ENCODE results near the gene CUL9.

CUL9 gene

DNA sequence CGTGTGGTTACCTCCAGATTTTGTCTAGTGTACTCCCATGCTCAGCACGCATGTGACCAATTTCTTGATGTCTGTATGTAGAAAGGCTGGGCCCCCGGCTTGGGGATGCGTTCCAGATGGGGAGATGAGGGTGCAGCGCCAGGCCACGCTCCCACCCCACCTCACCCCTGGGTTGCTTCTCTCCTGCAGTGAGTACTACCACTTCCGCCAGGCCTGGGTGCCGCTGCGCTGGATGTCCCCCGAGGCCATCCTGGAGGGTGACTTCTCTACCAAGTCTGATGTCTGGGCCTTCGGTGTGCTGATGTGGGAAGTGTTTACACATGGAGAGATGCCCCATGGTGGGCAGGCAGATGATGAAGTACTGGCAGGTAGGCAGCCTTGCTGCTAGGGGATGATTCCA is 22.4 kb upstream of the CUL9 start:
- Histone ChIP-seq H3K4me1 (ENCODE audit: insufficient read depth, low read length) (no peaks in the 10 kb centered on the region), H3K9me3 (ENCODE audit: control insufficient read depth, insufficient read depth, low read length) (no peaks in the 10 kb centered on the region), H3K36me3 (ENCODE audit: insufficient read depth, low read length) (0 out of 2 replicates have a peak, but pooled peaks cover 6% of the 10 kb centered on the region), H3K9ac (ENCODE audit: low read depth, low read length) (no peak overlapping the region)

DNA sequence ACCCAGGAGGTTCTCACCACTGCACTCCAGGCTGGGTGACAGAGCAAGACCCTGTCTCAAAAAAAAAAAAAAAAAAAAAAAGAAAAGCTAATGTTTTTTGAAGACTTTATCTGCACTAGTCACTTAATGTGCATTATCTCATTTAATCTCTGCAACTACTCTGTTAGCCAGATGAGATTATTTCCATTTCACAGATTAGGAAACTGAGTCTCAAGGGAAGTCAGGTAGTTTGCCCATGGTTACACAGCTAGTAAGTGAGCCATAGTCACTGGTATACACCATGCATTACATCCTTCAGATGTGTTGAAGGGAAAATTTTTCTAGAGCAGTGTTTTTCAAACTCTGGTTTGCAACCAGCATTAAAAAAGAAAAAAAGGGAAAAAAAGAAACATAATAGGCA is 18.1 kb upstream of the CUL9 start:
- H3K36me3 ChIP-seq (ENCODE audit: insufficient read depth, low read length) = 0 out of 2 replicates have a peak, but pooled peaks cover 6% of the 10 kb centered on the region
- no peaks in the 10 kb centered on the region for H3K9me3 ChIP-seq (ENCODE audit: control insufficient read depth, insufficient read depth, low read length)
- H3K9ac ChIP-seq (ENCODE audit: low read depth, low read length) = no peak overlapping the region
- no peaks in the 10 kb centered on the region for H3K4me1 ChIP-seq (ENCODE audit: insufficient read depth, low read length)

DNA sequence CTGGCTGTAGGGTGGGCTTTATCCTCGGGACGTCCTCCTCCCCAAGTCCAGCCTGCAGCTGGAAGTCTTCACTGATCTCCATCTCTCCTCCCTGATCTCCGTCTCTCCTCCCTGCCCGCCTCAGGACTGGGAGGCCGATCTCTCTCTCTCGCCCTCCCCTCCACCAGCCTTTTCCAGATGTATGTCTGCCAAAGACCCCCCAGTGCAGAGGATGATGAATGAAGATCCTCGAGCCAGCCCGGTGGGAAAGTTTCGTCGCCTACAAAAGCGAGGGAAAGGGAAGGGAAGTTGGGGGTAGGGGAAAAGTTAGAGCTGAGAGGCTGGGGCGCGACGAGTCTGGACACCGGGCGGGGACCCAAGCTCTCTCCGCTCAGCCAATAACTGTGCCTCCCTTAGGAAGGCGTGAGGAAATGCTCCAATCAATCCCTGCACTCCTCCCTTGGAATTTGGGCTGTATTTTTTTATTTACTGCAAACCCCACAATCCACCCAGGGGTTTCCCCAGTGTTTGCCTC is 11.5 kb upstream of the CUL9 start:
- H3K9ac ChIP-seq (ENCODE audit: low read depth, low read length) = peak overlapping the region; percentile 66
- H3K9me3 ChIP-seq (ENCODE audit: control insufficient read depth, insufficient read depth, low read length) = no peaks in the 10 kb centered on the region
- H3K4me1 ChIP-seq (ENCODE audit: insufficient read depth, low read length) = peaks cover 16% of the 10 kb centered on the region
- peaks cover 1% of the 10 kb centered on the region; the same call in 1 of the 2 replicates for H3K36me3 ChIP-seq (ENCODE audit: insufficient read depth, low read length)

DNA sequence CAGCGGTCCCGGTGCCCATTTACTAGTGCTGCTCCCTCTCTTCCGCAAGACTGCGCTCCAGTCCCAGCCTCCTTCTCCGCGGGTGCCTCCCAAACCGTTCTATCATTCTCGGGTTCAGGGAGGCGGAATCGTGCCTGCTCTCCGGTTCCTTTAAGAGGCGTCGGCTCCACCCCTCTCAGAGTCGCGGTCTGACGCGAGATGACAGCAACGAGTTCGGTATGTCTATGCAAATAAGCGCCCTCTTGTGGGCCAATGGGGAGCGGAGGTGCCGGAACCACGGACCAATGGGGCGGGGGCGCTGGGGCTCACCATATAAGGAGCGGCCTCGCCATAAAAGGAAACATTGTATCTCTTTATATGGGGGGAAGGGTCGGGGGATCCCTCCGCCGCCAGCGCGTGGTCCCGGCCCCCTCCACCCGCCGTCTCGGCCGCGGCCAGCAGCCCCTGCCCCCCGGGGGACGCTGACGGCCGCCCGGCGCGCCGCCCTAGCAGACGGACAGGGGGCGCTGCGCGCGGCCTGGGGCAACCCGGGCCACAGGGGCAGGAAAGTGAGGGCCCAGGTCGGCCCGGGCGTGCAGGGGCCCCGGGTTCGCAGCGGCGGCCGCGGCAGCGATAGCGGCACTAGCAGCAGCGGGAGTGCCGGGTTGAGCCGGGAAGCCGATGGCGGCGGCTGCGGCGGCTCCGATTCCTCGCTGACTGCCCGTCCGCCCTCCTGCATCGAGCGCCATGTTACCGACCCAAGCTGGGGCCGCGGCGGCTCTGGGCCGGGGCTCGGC is 10.9 kb upstream of the CUL9 start, which contains the start of gene SRF:
TSS of gene SRF (plus strand) at position 339 of the 776 bp plus-strand sequence. CDS start at position 727, 388 bp downstream.
- Histone ChIP-seq H3K36me3 (ENCODE audit: insufficient read depth, low read length) (peaks cover 3% of the 10 kb centered on the region), H3K9me3 (ENCODE audit: control insufficient read depth, insufficient read depth, low read length) (no peaks in the 10 kb centered on the region), H3K9ac (ENCODE audit: low read depth, low read length) (peak within 1 kb of the TSS; percentile 66), H3K4me1 (ENCODE audit: insufficient read depth, low read length) (peaks cover 16% of the 10 kb centered on the region)

DNA sequence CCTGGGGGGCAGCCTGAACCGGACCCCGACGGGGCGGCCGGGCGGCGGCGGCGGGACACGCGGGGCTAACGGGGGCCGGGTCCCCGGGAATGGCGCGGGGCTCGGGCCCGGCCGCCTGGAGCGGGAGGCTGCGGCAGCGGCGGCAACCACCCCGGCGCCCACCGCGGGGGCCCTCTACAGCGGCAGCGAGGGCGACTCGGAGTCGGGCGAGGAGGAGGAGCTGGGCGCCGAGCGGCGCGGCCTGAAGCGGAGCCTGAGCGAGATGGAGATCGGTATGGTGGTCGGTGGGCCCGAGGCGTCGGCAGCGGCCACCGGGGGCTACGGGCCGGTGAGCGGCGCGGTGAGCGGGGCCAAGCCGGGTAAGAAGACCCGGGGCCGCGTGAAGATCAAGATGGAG is 10.3 kb upstream of the CUL9 start:
- peak overlapping the region; percentile 66 for H3K9ac ChIP-seq (ENCODE audit: low read depth, low read length)
- H3K4me1 ChIP-seq (ENCODE audit: insufficient read depth, low read length) = peaks cover 16% of the 10 kb centered on the region
- peaks cover 4% of the 10 kb centered on the region for H3K36me3 ChIP-seq (ENCODE audit: insufficient read depth, low read length)
- no peaks in the 10 kb centered on the region for H3K9me3 ChIP-seq (ENCODE audit: control insufficient read depth, insufficient read depth, low read length)

GRCh38 chr6:43172104-43173007 is 9.6 kb upstream of the CUL9 start:
- Histone ChIP-seq H3K9me3 (ENCODE audit: control insufficient read depth, insufficient read depth, low read length) (no peaks in the 10 kb centered on the region), H3K9ac (ENCODE audit: low read depth, low read length) (peak overlapping the region; percentile 66), H3K4me1 (ENCODE audit: insufficient read depth, low read length) (peaks cover 16% of the 10 kb centered on the region), H3K36me3 (ENCODE audit: insufficient read depth, low read length) (peaks cover 6% of the 10 kb centered on the region)

DNA sequence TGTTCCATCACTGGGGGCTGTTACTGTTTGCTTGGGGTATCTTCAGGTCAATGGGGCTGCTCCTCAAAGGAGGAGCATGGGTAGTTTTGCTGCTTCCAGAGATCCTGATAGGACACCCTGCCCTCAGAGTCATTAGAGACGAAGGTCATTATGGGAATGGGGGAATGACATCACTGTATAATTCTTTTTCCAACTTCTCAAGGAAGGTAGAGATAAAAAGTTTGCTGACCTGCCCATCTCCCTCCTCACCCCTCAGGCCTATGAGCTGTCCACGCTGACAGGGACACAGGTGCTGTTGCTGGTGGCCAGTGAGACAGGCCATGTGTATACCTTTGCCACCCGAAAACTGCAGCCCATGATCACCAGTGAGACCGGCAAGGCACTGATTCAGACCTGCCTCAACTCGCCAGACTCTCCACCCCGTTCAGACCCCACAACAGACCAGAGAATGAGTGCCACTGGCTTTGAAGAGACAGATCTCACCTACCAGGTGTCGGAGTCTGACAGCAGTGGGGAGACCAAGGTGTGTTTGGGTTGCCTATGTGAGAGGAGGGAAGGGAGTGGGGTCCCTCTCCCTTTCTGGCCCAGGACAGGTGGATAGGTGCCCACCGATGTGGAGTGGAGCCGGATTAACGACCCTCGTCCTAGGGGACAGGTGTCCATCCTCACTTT is 8.3 kb upstream of the CUL9 start:
- peak overlapping the region; percentile 66; the same call in 1 of the 2 replicates for H3K9ac ChIP-seq (ENCODE audit: low read depth, low read length)

GRCh38 chr6:43174263-43175112 is 7.5 kb upstream of the CUL9 start:
- peak overlapping the region; percentile 53; the same call in 1 of the 2 replicates for H3K9ac ChIP-seq (ENCODE audit: low read depth, low read length)
- H3K9me3 ChIP-seq (ENCODE audit: control insufficient read depth, insufficient read depth, low read length) = no peaks in the 10 kb centered on the region
- H3K4me1 ChIP-seq (ENCODE audit: insufficient read depth, low read length) = peaks cover 16% of the 10 kb centered on the region
- peaks cover 6% of the 10 kb centered on the region for H3K36me3 ChIP-seq (ENCODE audit: insufficient read depth, low read length)

More for the DNA sequence above, 8.3 kb upstream of the CUL9 start:
- Histone ChIP-seq H3K4me1 (ENCODE audit: insufficient read depth, low read length) (peaks cover 16% of the 10 kb centered on the region), H3K36me3 (ENCODE audit: insufficient read depth, low read length) (peaks cover 6% of the 10 kb centered on the region), H3K9me3 (ENCODE audit: control insufficient read depth, insufficient read depth, low read length) (no peaks in the 10 kb centered on the region)

DNA sequence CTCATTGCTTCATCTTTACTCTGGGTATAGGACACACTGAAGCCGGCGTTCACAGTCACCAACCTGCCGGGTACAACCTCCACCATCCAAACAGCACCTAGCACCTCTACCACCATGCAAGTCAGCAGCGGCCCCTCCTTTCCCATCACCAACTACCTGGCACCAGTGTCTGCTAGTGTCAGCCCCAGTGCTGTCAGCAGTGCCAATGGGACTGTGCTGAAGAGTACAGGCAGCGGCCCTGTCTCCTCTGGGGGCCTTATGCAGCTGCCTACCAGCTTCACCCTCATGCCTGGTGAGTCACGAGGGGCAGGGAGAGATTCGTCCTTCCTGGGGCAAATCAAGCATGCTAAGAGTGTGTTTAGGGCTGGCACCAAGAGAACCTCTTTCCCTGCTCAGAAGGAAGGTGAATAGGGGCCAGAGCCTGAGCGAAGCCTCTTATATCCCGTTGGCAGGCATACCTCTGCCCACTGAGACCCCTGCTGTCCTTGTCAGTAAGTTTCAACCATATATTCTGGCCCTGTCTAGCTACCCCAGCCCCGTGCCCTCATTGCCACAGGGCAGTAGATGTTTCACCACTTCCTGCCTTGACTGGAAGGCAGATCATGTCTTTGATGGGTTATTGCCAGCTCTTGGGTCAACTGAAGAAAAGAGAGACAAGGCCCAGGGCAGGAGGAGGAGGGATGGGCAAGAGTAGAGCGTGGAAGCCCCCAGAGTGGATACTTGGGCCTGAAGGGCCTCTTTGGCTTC is 6.1 kb upstream of the CUL9 start:
- peaks cover 20% of the 10 kb centered on the region for H3K4me1 ChIP-seq (ENCODE audit: insufficient read depth, low read length)
- H3K9ac ChIP-seq (ENCODE audit: low read depth, low read length) = no peak overlapping the region
- no peaks in the 10 kb centered on the region for H3K9me3 ChIP-seq (ENCODE audit: control insufficient read depth, insufficient read depth, low read length)
- H3K36me3 ChIP-seq (ENCODE audit: insufficient read depth, low read length) = peaks cover 6% of the 10 kb centered on the region

DNA sequence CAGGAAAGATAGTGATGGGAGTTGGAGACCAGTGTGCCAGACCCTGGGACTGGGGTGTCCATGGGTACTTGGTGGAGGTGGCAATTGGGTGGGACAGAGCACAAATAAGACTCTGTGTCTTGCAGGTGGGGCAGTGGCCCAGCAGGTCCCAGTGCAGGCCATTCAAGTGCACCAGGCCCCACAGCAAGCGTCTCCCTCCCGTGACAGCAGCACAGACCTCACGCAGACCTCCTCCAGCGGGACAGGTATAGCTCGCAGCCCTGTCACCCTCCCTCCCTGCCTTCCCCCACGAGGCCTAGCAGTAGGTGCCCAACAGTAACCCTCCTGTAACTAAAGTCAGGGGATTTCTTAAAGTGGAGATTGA is 5.6 kb upstream of the CUL9 start:
- no peak overlapping the region for H3K9ac ChIP-seq (ENCODE audit: low read depth, low read length)
- H3K9me3 ChIP-seq (ENCODE audit: control insufficient read depth, insufficient read depth, low read length) = no peaks in the 10 kb centered on the region
- H3K36me3 ChIP-seq (ENCODE audit: insufficient read depth, low read length) = peaks cover 6% of the 10 kb centered on the region
- peaks cover 25% of the 10 kb centered on the region for H3K4me1 ChIP-seq (ENCODE audit: insufficient read depth, low read length)

- Histone ChIP-seq H3K36me3 (ENCODE audit: insufficient read depth, low read length) (peaks cover 6% of the 10 kb centered on the region), H3K4me1 (ENCODE audit: insufficient read depth, low read length) (peaks cover 24% of the 10 kb centered on the region), H3K9ac (ENCODE audit: low read depth, low read length) (no peak overlapping the region), H3K9me3 (ENCODE audit: control insufficient read depth, insufficient read depth, low read length) (no peaks in the 10 kb centered on the region)
Observed at GRCh38 chr6:43178150-43178549, 3.8 kb upstream of the CUL9 start.

GRCh38 chr6:43178951-43179830 is 2.8 kb upstream of the CUL9 start:
- Histone ChIP-seq H3K9me3 (ENCODE audit: control insufficient read depth, insufficient read depth, low read length) (no peaks in the 10 kb centered on the region), H3K36me3 (ENCODE audit: insufficient read depth, low read length) (peaks cover 6% of the 10 kb centered on the region), H3K4me1 (ENCODE audit: insufficient read depth, low read length) (peaks cover 17% of the 10 kb centered on the region; the same call in 1 of the 2 replicates), H3K9ac (ENCODE audit: low read depth, low read length) (no peak overlapping the region)

All from ES-I3 (cell line).